ENCODE results near the gene PRKG1. TPM values are rescaled to one million over a fixed set of nuclear protein-coding genes. Genes with fewer than 3 reads are reported as not detected.

The PRKG1 gene
- total RNA-seq, 1 experiment from 2014 or later, result 7.4 TPM

- CTCF ChIA-PET, result no interaction called here
- H3K79me2 ChIP-seq (ENCODE audit: low read length), result no peaks in the 10 kb centered on the region
Observed at GRCh38 chr10:51285601-51286000, 211.3 kb downstream of the PRKG1 start.

GRCh38 chr10:51288511-51288910 is 214.2 kb downstream of the PRKG1 start:
- no peak for DNase-seq
- no TSS peak for BruUV-seq (replicated peaks)
- Histone ChIP-seq H3K9me3 (ENCODE audit: low read length) (no peaks in the 10 kb centered on the region), H3K4me3 (ENCODE audit: low read length) (no peak overlapping the region), H4K20me1 (ENCODE audit: low read length) (no peaks in the 10 kb centered on the region), H3K4me2 (ENCODE audit: low read length) (no peak overlapping the region), H3K27me3 (ENCODE audit: low read length) (no peaks in the 10 kb centered on the region), H3K4me1 (ENCODE audit: insufficient read depth, low read length) (no peaks in the 10 kb centered on the region), H3K9me2 (replicated peaks; ENCODE audit: low read length) (no peaks in the 10 kb centered on the region), H3K27ac (ENCODE audit: low read length) (no peak overlapping the region), H3K9ac (ENCODE audit: low read length) (no peak overlapping the region), H3K79me2 (ENCODE audit: low read length) (no peaks in the 10 kb centered on the region), H3K36me3 (ENCODE audit: low read depth, low read length) (no peaks in the 10 kb centered on the region), H3F3A (ENCODE audit: low read length, unreplicated experiment) (no peaks in the 10 kb centered on the region), H2AFZ (ENCODE audit: low read length) (no peak overlapping the region)
- no peak for ATAC-seq
- ChIA-PET CTCF (no interaction called here), POLR2A (ENCODE audit: unreplicated experiment) (no interaction called here)
- intact Hi-C loops (cut with micrococcal nuclease), result no loop called here
- TF ChIP-seq CTCF (conservative IDR thresholded peaks at IDR 0.05; ENCODE audit: low read depth, low read length) (no peak), EZH2 (IDR thresholded peaks at IDR 0.05; ENCODE audit: low read length, unreplicated experiment) (no peak), EZH2phosphoT487 (IDR thresholded peaks at IDR 0.05; ENCODE audit: borderline replicate concordance, low read length) (no peak)

More at GRCh38 chr10:51285601-51286000, 211.3 kb downstream of the PRKG1 start:
- DNase-seq, result no peak
- no peaks in the 10 kb centered on the region for H3K36me3 ChIP-seq (ENCODE audit: low read depth, low read length)
- no peak overlapping the region for H3K4me2 ChIP-seq (ENCODE audit: low read length)
- no peaks in the 10 kb centered on the region for H3K9me2 ChIP-seq (replicated peaks; ENCODE audit: low read length)
- intact Hi-C loops (cut with micrococcal nuclease), result no loop called here
- no peaks in the 10 kb centered on the region for H3K9me3 ChIP-seq (ENCODE audit: low read length)
- no peak overlapping the region for H3K4me3 ChIP-seq (ENCODE audit: low read length)
- no TSS peak for BruUV-seq (replicated peaks)
- no peak for ATAC-seq
- H2AFZ ChIP-seq (ENCODE audit: low read length), result no peak overlapping the region
- POLR2A ChIA-PET (ENCODE audit: unreplicated experiment), result no interaction called here
- H3K9ac ChIP-seq (ENCODE audit: low read length), result no peak overlapping the region
- no peaks in the 10 kb centered on the region for H4K20me1 ChIP-seq (ENCODE audit: low read length)
- H3F3A ChIP-seq (ENCODE audit: low read length, unreplicated experiment), result no peaks in the 10 kb centered on the region
- no peaks in the 10 kb centered on the region for H3K27me3 ChIP-seq (ENCODE audit: low read length)
- TF ChIP-seq EZH2phosphoT487 (IDR thresholded peaks at IDR 0.05; ENCODE audit: borderline replicate concordance, low read length) (no peak), CTCF (conservative IDR thresholded peaks at IDR 0.05; ENCODE audit: low read depth, low read length) (no peak), EZH2 (IDR thresholded peaks at IDR 0.05; ENCODE audit: low read length, unreplicated experiment) (no peak)
- H3K4me1 ChIP-seq (ENCODE audit: insufficient read depth, low read length), result no peaks in the 10 kb centered on the region
- H3K27ac ChIP-seq (ENCODE audit: low read length), result no peak overlapping the region

GRCh38 chr10:51289519-51289918 is 215.2 kb downstream of the PRKG1 start:
- H3K9me3 ChIP-seq (ENCODE audit: low read length), result no peaks in the 10 kb centered on the region
- no peaks in the 10 kb centered on the region for H3K27me3 ChIP-seq (ENCODE audit: low read length)
- intact Hi-C loops (cut with micrococcal nuclease), result no loop called here
- no peaks in the 10 kb centered on the region for H3K36me3 ChIP-seq (ENCODE audit: low read depth, low read length)
- no peaks in the 10 kb centered on the region for H3K4me1 ChIP-seq (ENCODE audit: insufficient read depth, low read length)
- no peak overlapping the region for H3K27ac ChIP-seq (ENCODE audit: low read length)
- H3F3A ChIP-seq (ENCODE audit: low read length, unreplicated experiment), result no peaks in the 10 kb centered on the region
- no peak for ATAC-seq
- TF ChIP-seq CTCF (conservative IDR thresholded peaks at IDR 0.05; ENCODE audit: low read depth, low read length) (no peak), EZH2phosphoT487 (IDR thresholded peaks at IDR 0.05; ENCODE audit: borderline replicate concordance, low read length) (no peak), EZH2 (IDR thresholded peaks at IDR 0.05; ENCODE audit: low read length, unreplicated experiment) (no peak)
- no peaks in the 10 kb centered on the region for H3K79me2 ChIP-seq (ENCODE audit: low read length)
- no peaks in the 10 kb centered on the region for H4K20me1 ChIP-seq (ENCODE audit: low read length)
- POLR2A ChIA-PET (ENCODE audit: unreplicated experiment), result no interaction called here
- BruUV-seq (replicated peaks), result no TSS peak
- CTCF ChIA-PET, result no interaction called here
- H3K4me3 ChIP-seq (ENCODE audit: low read length), result no peak overlapping the region
- H3K4me2 ChIP-seq (ENCODE audit: low read length), result no peak overlapping the region
- H3K9ac ChIP-seq (ENCODE audit: low read length), result no peak overlapping the region
- no peak overlapping the region for H2AFZ ChIP-seq (ENCODE audit: low read length)
- no peaks in the 10 kb centered on the region for H3K9me2 ChIP-seq (replicated peaks; ENCODE audit: low read length)
- DNase-seq, result no peak
